ENCODE data around the gene SARNP.

The SARNP gene

GRCh38 chr12:55726971-55727370 is 90.6 kb downstream of the SARNP start:
- no peak for DNase-seq
- in situ Hi-C loops (cut with HindIII; ENCODE audit: low pct_ligation_motif_present, low sequenced_read_pairs) = no loop called here
- peak overlapping the region; percentile 99 for H3K27ac ChIP-seq
- H3K4me3 ChIP-seq (ENCODE audit: low read depth, low read length) = peak overlapping the region; percentile 94
- peaks cover 46% of the 10 kb centered on the region for H3K36me3 ChIP-seq (replicated peaks)
- no peak for TF ChIP-seq CTCF (IDR thresholded peaks at IDR 0.05; ENCODE audit: low read depth, low read length, missing control alignments)
- H3K27me3 ChIP-seq (replicated peaks) = no peaks in the 10 kb centered on the region

GRCh38 chr12:55725556-55725955 is 92.0 kb downstream of the SARNP start:
- Histone ChIP-seq H3K27ac (no peak overlapping the region), H3K36me3 (replicated peaks) (peaks cover 46% of the 10 kb centered on the region), H3K27me3 (replicated peaks) (no peaks in the 10 kb centered on the region), H3K4me3 (ENCODE audit: low read depth, low read length) (no peak overlapping the region)
- no peak for TF ChIP-seq CTCF (IDR thresholded peaks at IDR 0.05; ENCODE audit: low read depth, low read length, missing control alignments)
- no peak for DNase-seq
- in situ Hi-C loops (cut with HindIII; ENCODE audit: low pct_ligation_motif_present, low sequenced_read_pairs) = no loop called here

GRCh38 chr12:55724940-55725309 is 92.6 kb downstream of the SARNP start:
- H3K27ac ChIP-seq = no peak overlapping the region

GRCh38 chr12:55724226-55724939 is 93.1 kb downstream of the SARNP start:
- DNase-seq = peak; percentile 72
- Histone ChIP-seq H3K4me3 (ENCODE audit: low read depth, low read length) (no peak overlapping the region), H3K27ac (no peak overlapping the region), H3K27me3 (replicated peaks) (no peaks in the 10 kb centered on the region), H3K36me3 (replicated peaks) (peaks cover 46% of the 10 kb centered on the region)
- peak; percentile 83 for TF ChIP-seq CTCF (IDR thresholded peaks at IDR 0.05; ENCODE audit: low read depth, low read length, missing control alignments)
- in situ Hi-C loops (cut with HindIII; ENCODE audit: low pct_ligation_motif_present, low sequenced_read_pairs) = no loop called here

More at GRCh38 chr12:55724940-55725309, 92.6 kb downstream of the SARNP start:
- peaks cover 46% of the 10 kb centered on the region for H3K36me3 ChIP-seq (replicated peaks)
- no peaks in the 10 kb centered on the region for H3K27me3 ChIP-seq (replicated peaks)
- DNase-seq = no peak
- no peak for TF ChIP-seq CTCF (IDR thresholded peaks at IDR 0.05; ENCODE audit: low read depth, low read length, missing control alignments)
- H3K4me3 ChIP-seq (ENCODE audit: low read depth, low read length) = no peak overlapping the region
- in situ Hi-C loops (cut with HindIII; ENCODE audit: low pct_ligation_motif_present, low sequenced_read_pairs) = no loop called here

- DNase-seq = no peak
- no peak for TF ChIP-seq CTCF (IDR thresholded peaks at IDR 0.05; ENCODE audit: low read depth, low read length, missing control alignments)
- no peak overlapping the region for H3K4me3 ChIP-seq (ENCODE audit: low read depth, low read length)
- in situ Hi-C loops (cut with HindIII; ENCODE audit: low pct_ligation_motif_present, low sequenced_read_pairs) = no loop called here
- peaks cover 46% of the 10 kb centered on the region for H3K36me3 ChIP-seq (replicated peaks)
- H3K27ac ChIP-seq = no peak overlapping the region
- H3K27me3 ChIP-seq (replicated peaks) = no peaks in the 10 kb centered on the region
Measured at GRCh38 chr12:55723516-55724225, 93.9 kb downstream of the SARNP start.

Data from brain microvascular endothelial cell (primary cell).